Measurements from ENCODE around the gene KNTC1. TPM values are rescaled to one million over a fixed set of nuclear protein-coding genes. Genes with fewer than 3 reads are reported as not detected.

KNTC1 gene
- total and polyA plus RNA-seq, 3 donors from 2014 or later, result 46.1 to 118 (median 79.8) TPM

- intact Hi-C loops (cut with DNase I; ENCODE audit: low total_unique reads), result no loop called here
- Histone ChIP-seq H3K27me3 (no peaks in the 10 kb centered on the region), H3K4me3 (no peak overlapping the region), H3K4me1 (no peaks in the 10 kb centered on the region), H3K9me3 (no peaks in the 10 kb centered on the region), H3K27ac (peak overlapping the region in 1 of 2 donors; percentile 50), H3K36me3 (ENCODE audit: low read depth, missing control alignments) (no peaks in the 10 kb centered on the region)
- WGBS, 2 donors, result 58 to 63% methylated on average over 1 of the region's 1 CpG
- DNase-seq, result no peak
- no peak for TF ChIP-seq CTCF (IDR thresholded peaks at IDR 0.05)
Observed at GRCh38 chr12:122614839-122615238, 87.8 kb downstream of the KNTC1 start.

- H3K27ac ChIP-seq, result peak overlapping the region in 1 of 2 donors; percentile 50
Observed at GRCh38 chr12:122615780-122616179, 88.7 kb downstream of the KNTC1 start.

GRCh38 chr12:122635471-122635870, 108.4 kb downstream of the KNTC1 start:
- TF ChIP-seq CTCF (IDR thresholded peaks at IDR 0.05) (no peak), POLR2A (IDR thresholded peaks at IDR 0.05) (no peak)
- Histone ChIP-seq H3K36me3 (ENCODE audit: low read depth, missing control alignments) (no peaks in the 10 kb centered on the region), H3K4me1 (no peaks in the 10 kb centered on the region), H3K27ac (no peak overlapping the region), H3K9me3 (no peaks in the 10 kb centered on the region), H3K4me3 (no peak overlapping the region), H3K27me3 (no peaks in the 10 kb centered on the region)
- 82 to 90% methylated on average over 5 of the region's 5 CpGs for WGBS, 2 donors
- intact Hi-C loops (cut with DNase I; ENCODE audit: low total_unique reads), result no loop called here
- DNase-seq, result no peak

More at GRCh38 chr12:122615780-122616179, 88.7 kb downstream of the KNTC1 start:
- Histone ChIP-seq H3K4me1 (no peaks in the 10 kb centered on the region), H3K9me3 (no peaks in the 10 kb centered on the region), H3K27me3 (no peaks in the 10 kb centered on the region), H3K36me3 (ENCODE audit: low read depth, missing control alignments) (no peaks in the 10 kb centered on the region), H3K4me3 (no peak overlapping the region)
- WGBS, 2 donors, result 60 to 62% methylated on average over 4 of the region's 4 CpGs
- intact Hi-C loops (cut with DNase I; ENCODE audit: low total_unique reads), result no loop called here
- no peak for DNase-seq
- TF ChIP-seq POLR2A (IDR thresholded peaks at IDR 0.05), result no peak
- TF ChIP-seq CTCF (IDR thresholded peaks at IDR 0.05), result no peak

- DNase-seq, result no peak
- WGBS, 2 donors, result 85 to 91% methylated on average over 7 of the region's 7 CpGs
Observed at GRCh38 chr12:122643207-122643805, 116.3 kb downstream of the KNTC1 start.

More at GRCh38 chr12:122643207-122643805, 116.3 kb downstream of the KNTC1 start:
- no peaks in the 10 kb centered on the region for H3K36me3 ChIP-seq (ENCODE audit: low read depth, missing control alignments)
- no peak overlapping the region for H3K4me3 ChIP-seq
- H3K9me3 ChIP-seq, result no peaks in the 10 kb centered on the region
- no peak for TF ChIP-seq POLR2A (IDR thresholded peaks at IDR 0.05)
- no peak for TF ChIP-seq CTCF (IDR thresholded peaks at IDR 0.05)
- no peaks in the 10 kb centered on the region for H3K27me3 ChIP-seq
- intact Hi-C loops (cut with DNase I; ENCODE audit: low total_unique reads), result no loop called here
- no peak overlapping the region for H3K27ac ChIP-seq
- no peaks in the 10 kb centered on the region for H3K4me1 ChIP-seq
